GM12892 (cell line): Measurements from ENCODE around the gene P2RY4.

Experiments
- POLR2A ChIP-seq: IDR thresholded peaks from 2 replicates; pipeline ENCODE4 v1.6.1; 2011; ENCODE audit warnings: low read depth, low read length, control low read depth
- POLR2AphosphoS5 ChIP-seq: IDR thresholded peaks from 2 replicates; pipeline ENCODE4 v1.6.1; 2011; ENCODE audit warnings: low read depth, low read length, control low read depth

- TF ChIP-seq POLR2AphosphoS5 (no peak), POLR2A (no peak)
Measured at GRCh38 chrX:70247252-70247651, 12.8 kb downstream of the P2RY4 start.
